D721Med (cell line): ENCODE measurements around the gene ERMP1.

Source experiments
- DNase-seq: peaks from one replicate; pipeline ENCODE4 v3.0.0; 2011; ENCODE audit warnings: low spot score; ENCODE audit not compliant: insufficient read length
- FAIRE-seq: peaks from 2 replicates; lab custom pipeline; 2011; peaks lifted over from hg19 to GRCh38; lab: Jason Lieb, UNC
- CTCF ChIP-seq: IDR thresholded peaks from 2 replicates; pipeline ENCODE4 v1.5.1; 2012; ENCODE audit warnings: mild to moderate bottlenecking, control low read depth; ENCODE audit not compliant: insufficient read depth; ENCODE audit errors: missing control alignments

The ERMP1 gene

GRCh38 chr9:5791870-5792269, 41.0 kb downstream of the ERMP1 start:
- TF ChIP-seq CTCF, result no peak
- no peak for DNase-seq
- FAIRE-seq, result no peak

- DNase-seq, result no peak
- no peak for TF ChIP-seq CTCF
- FAIRE-seq, result no peak
These were observed 42.0 kb downstream of the ERMP1 start for GRCh38 chr9:5790923-5791322.

- no peak for FAIRE-seq
These were observed 43.4 kb downstream of the ERMP1 start for GRCh38 chr9:5789489-5789888.

GRCh38 chr9:5787759-5788302, 45.1 kb downstream of the ERMP1 start:
- FAIRE-seq, result no peak
- TF ChIP-seq CTCF, result no peak
- DNase-seq, result no peak

More at GRCh38 chr9:5789489-5789888, 43.4 kb downstream of the ERMP1 start:
- TF ChIP-seq CTCF, result no peak
- DNase-seq, result no peak

GRCh38 chr9:5787220-5787619, 45.7 kb downstream of the ERMP1 start:
- DNase-seq (no peak), FAIRE-seq (no peak)
- no peak for TF ChIP-seq CTCF

GRCh38 chr9:5786370-5787127, 46.4 kb downstream of the ERMP1 start:
- DNase-seq, result no peak
- TF ChIP-seq CTCF, result no peak
- FAIRE-seq, result no peak
